Measurements from ENCODE around the gene NELFE. TPM values are rescaled to one million over a fixed set of nuclear protein-coding genes. Genes with fewer than 3 reads are reported as not detected.

NELFE gene
- total and polyA plus RNA-seq, 4 donors, result 11.1 to 21.8 (median 13.0) TPM

GRCh38 chr6:31956796-31957195 lies 2.0 kb downstream of the NELFE start:
- no peak overlapping the region for H3K9ac ChIP-seq (ENCODE audit: low read depth in 1 of 2, low read length in 2 of 2)
- peaks cover 4 to 27% (median 22%) of the 10 kb centered on the region in 4 donors for H3K4me1 ChIP-seq (ENCODE audit: control insufficient read depth in 4 of 4, insufficient read depth in 4 of 4, low read length in 3 of 4)
- no peaks in the 10 kb centered on the region for H3K27me3 ChIP-seq (ENCODE audit: control insufficient read depth in 4 of 4, insufficient read depth in 4 of 4, low read length in 3 of 4)
- 95% methylated on average over 3 of the region's 3 CpGs for WGBS
- no peak overlapping the region for H3K27ac ChIP-seq (ENCODE audit: low read depth in 1 of 2, low read length in 2 of 2)
- no peak for TF ChIP-seq CTCF (IDR thresholded peaks at IDR 0.05; ENCODE audit: low read depth, low read length, missing input control)
- no peak overlapping the region for H3K4me3 ChIP-seq (ENCODE audit: low read depth in 1 of 3, low read length in 3 of 3)
- no peak for DNase-seq (ENCODE audit: low spot score)
- H3K9me3 ChIP-seq (ENCODE audit: control insufficient read depth in 4 of 4, low read length in 3 of 4), result no peaks in the 10 kb centered on the region
- H3K36me3 ChIP-seq (ENCODE audit: control insufficient read depth in 4 of 4, insufficient read depth in 3 of 4, low read depth in 1 of 4, low read length in 3 of 4), result peaks cover 8 to 56% (median 30%) of the 10 kb centered on the region in 4 donors

- Histone ChIP-seq H3K4me1 (ENCODE audit: control insufficient read depth in 4 of 4, insufficient read depth in 4 of 4, low read length in 3 of 4) (peaks cover 1 to 27% (median 20%) of the 10 kb centered on the region in 4 donors), H3K9me3 (ENCODE audit: control insufficient read depth in 4 of 4, low read length in 3 of 4) (no peaks in the 10 kb centered on the region), H3K36me3 (ENCODE audit: control insufficient read depth in 4 of 4, insufficient read depth in 3 of 4, low read depth in 1 of 4, low read length in 3 of 4) (peaks cover 8 to 65% (median 40%) of the 10 kb centered on the region in 4 donors), H3K27ac (ENCODE audit: low read depth in 1 of 2, low read length in 2 of 2) (no peak overlapping the region), H3K4me3 (ENCODE audit: low read depth in 1 of 3, low read length in 3 of 3) (no peak overlapping the region), H3K9ac (ENCODE audit: low read depth in 1 of 2, low read length in 2 of 2) (no peak overlapping the region), H3K27me3 (ENCODE audit: control insufficient read depth in 4 of 4, insufficient read depth in 4 of 4, low read length in 3 of 4) (no peaks in the 10 kb centered on the region)
- TF ChIP-seq ZBTB33 (IDR thresholded peaks at IDR 0.05), result no peak
- TF ChIP-seq TAF1 (conservative IDR thresholded peaks at IDR 0.05), result no peak
- no peak for TF ChIP-seq ATF3 (IDR thresholded peaks at IDR 0.05)
- TF ChIP-seq SP1 (IDR thresholded peaks at IDR 0.05), result no peak
- TF ChIP-seq FOXA2 (IDR thresholded peaks at IDR 0.05), result no peak
- TF ChIP-seq FOXA1 (IDR thresholded peaks at IDR 0.05), result no peak
- no peak for TF ChIP-seq NR2F2 (IDR thresholded peaks at IDR 0.05)
- no peak for TF ChIP-seq EGR1 (IDR thresholded peaks at IDR 0.05; ENCODE audit: low read depth in 2 of 2)
- TF ChIP-seq REST (IDR thresholded peaks at IDR 0.05), result no peak
- TF ChIP-seq MAX (IDR thresholded peaks at IDR 0.05), result no peak
- no peak for TF ChIP-seq GABPA (IDR thresholded peaks at IDR 0.05 in 1 of 2, conservative IDR thresholded peaks at IDR 0.05 in 1 of 2)
- no peak for TF ChIP-seq YY1 (IDR thresholded peaks at IDR 0.05)
- TF ChIP-seq RXRA (IDR thresholded peaks at IDR 0.05), result no peak
- TF ChIP-seq JUND (IDR thresholded peaks at IDR 0.05), result no peak
- TF ChIP-seq HNF4A (conservative IDR thresholded peaks at IDR 0.05), result no peak
- no peak for TF ChIP-seq RAD21 (IDR thresholded peaks at IDR 0.05)
- TF ChIP-seq CTCF (IDR thresholded peaks at IDR 0.05; ENCODE audit: low read depth, low read length, missing input control), result no peak
- TF ChIP-seq HNF4G (IDR thresholded peaks at IDR 0.05), result no peak
- no peak for DNase-seq (ENCODE audit: low spot score)
- 96% methylated on average over 28 of the region's 28 CpGs for WGBS
Observed at GRCh38 chr6:31954511-31954910, 4.3 kb downstream of the NELFE start.
